Measurements from ENCODE around the gene DNAJB13. TPM values are rescaled to one million over a fixed set of nuclear protein-coding genes. Genes with fewer than 3 reads are reported as not detected.

Gene DNAJB13
- total RNA-seq, 1 experiment from 2014 or later: not detected

GRCh38 chr11:73957654-73958361, 7.0 kb downstream of the DNAJB13 start:
- Histone ChIP-seq H4K8ac (replicated peaks; ENCODE audit: insufficient read length, low read depth, low read length) (no peak overlapping the region), H3K9ac (ENCODE audit: extremely low read depth, insufficient read length, low read length) (no peak overlapping the region), H3K56ac (ENCODE audit: insufficient read length, low read depth, low read length) (no peak overlapping the region), H3T11ph (ENCODE audit: low read length) (no peak overlapping the region), H2AFZ (ENCODE audit: low read length) (no peak overlapping the region), H4K20me1 (ENCODE audit: control insufficient read depth, insufficient read depth, insufficient read length) (no peaks in the 10 kb centered on the region), H3K27me3 (ENCODE audit: insufficient read depth, low read length) (no peaks in the 10 kb centered on the region), H3K4ac (ENCODE audit: low read depth, low read length) (no peak overlapping the region), H3K23ac (ENCODE audit: insufficient read length, low read depth, low read length) (no peak overlapping the region), H2BK5ac (ENCODE audit: insufficient read length, low read length) (no peak overlapping the region), H2BK12ac (ENCODE audit: insufficient read length, low read depth, low read length) (no peak overlapping the region), H4K5ac (ENCODE audit: insufficient read length, low read depth, low read length) (no peak overlapping the region), H3K18ac (ENCODE audit: insufficient read length, low read depth, low read length) (no peak overlapping the region), H3K9me3 (ENCODE audit: control insufficient read depth, low read depth, low read length) (no peaks in the 10 kb centered on the region), H3K27ac (ENCODE audit: insufficient read length, low read depth, low read length) (no peak overlapping the region), H4K91ac (ENCODE audit: insufficient read length, low read depth, low read length) (no peak overlapping the region), H3K4me2 (ENCODE audit: insufficient read depth, insufficient read length, low read length) (no peak overlapping the region), H3K23me2 (ENCODE audit: insufficient read length, low read depth, low read length, poor library complexity, severe bottlenecking) (no peaks in the 10 kb centered on the region), H2BK120ac (ENCODE audit: low read depth, low read length, poor library complexity, severe bottlenecking) (no peak overlapping the region), H3K14ac (ENCODE audit: insufficient read depth, low read length) (no peak overlapping the region), H2AK5ac (ENCODE audit: insufficient read length, low read length) (no peak overlapping the region), H3K79me2 (ENCODE audit: insufficient read depth, low read length) (no peaks in the 10 kb centered on the region), H2BK20ac (ENCODE audit: low read depth, low read length, poor library complexity, severe bottlenecking) (no peak overlapping the region), H3K79me1 (ENCODE audit: insufficient read depth, low read depth, low read length, poor library complexity, severe bottlenecking) (no peaks in the 10 kb centered on the region), H3K4me1 (ENCODE audit: insufficient read depth, low read length) (no peaks in the 10 kb centered on the region), H2BK15ac (ENCODE audit: low read depth, low read length) (no peak overlapping the region)
- DNase-seq: no peak
- Mint-ChIP-seq H3K36me3 (ENCODE audit: insufficient read depth in 1 of 3, low read depth in 3 of 3) (no peaks in the 10 kb centered on the region), H3K9me3 (peaks cover 0 to 2% of the 10 kb centered on the region in 2 experiments; a peak in 1 of 5 replicates), H3K27ac (no peak overlapping the region), H3K27me3 (ENCODE audit: low read depth) (peaks cover 4% of the 10 kb centered on the region; the same call in 1 of the 2 replicates), H3K4me1 (no peaks in the 10 kb centered on the region), H3K4me3 (no peak overlapping the region)
- WGBS (ENCODE audit: extremely low coverage, insufficient read length, low lambda C conversion rate): no CpG with 5 or more reads among the region's 25 CpGs
- no peak for TF ChIP-seq CTCF (conservative IDR thresholded peaks at IDR 0.05)

All from H9 (cell line).